ENCODE data around the gene FYB1.

Gene FYB1

DNA sequence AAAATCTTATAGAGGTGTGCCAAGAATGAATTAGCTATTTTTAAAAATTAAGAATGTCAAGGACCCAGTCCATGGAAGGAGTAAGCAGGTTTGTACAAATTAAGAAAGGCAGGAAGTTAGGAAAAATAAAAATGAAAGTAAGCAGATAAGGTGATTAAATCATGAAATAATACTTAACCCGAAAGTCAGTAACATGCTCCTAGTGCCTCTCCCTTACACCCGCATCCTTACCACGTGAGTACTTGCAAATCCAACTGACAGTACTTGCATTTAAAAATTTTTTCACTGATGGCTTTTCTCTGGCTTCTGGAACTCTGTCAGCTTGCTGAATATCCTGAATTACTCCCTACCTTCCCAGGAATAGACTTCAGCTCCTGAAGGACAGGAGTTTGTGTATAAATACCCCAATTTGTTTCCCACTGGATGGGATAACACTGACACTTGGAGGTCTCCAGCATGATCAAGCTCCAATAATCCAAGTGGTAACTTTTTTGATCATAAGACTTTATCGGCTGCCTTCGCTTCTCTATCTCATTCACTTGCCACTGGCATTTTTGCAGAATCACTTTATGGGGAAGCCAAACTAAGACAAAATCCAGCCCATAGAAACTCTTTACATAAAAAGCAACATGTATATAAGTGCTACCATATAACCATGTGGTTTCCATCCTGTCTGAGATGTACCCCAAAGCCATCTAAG, 103.6 kb downstream of the FYB1 start:
- H3K4me1 ChIP-seq (ENCODE audit: control insufficient read depth, insufficient read depth, low read length), result no peaks in the 10 kb centered on the region
- no peak overlapping the region for H3K9ac ChIP-seq (ENCODE audit: low read length)
- H3K9me3 ChIP-seq (ENCODE audit: control insufficient read depth, low read length), result no peaks in the 10 kb centered on the region
- no peaks in the 10 kb centered on the region for H3K36me3 ChIP-seq (ENCODE audit: control insufficient read depth, insufficient read depth, low read length)
- H3K27me3 ChIP-seq (ENCODE audit: control insufficient read depth, insufficient read depth, low read length), result no peaks in the 10 kb centered on the region
- no peak overlapping the region for H3K4me3 ChIP-seq (ENCODE audit: low read length)

DNA sequence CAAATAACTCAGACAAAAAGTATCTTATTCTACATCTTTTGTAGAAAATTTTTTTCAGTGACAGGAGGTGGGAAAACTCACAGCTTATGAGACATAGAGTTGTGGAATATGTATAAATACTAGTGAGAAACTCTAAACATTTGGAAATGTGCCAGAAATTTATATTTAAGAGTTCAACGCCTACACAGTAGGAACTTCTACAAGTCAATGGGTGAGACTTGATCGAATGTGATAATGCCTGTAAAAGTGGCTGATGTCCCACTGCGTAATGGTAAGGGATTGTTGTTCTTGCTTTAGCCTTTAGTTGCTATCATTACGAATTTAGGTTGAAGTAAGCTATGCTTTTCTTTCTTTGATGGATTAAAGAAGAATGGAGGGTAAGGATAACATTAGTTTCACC, 105.2 kb downstream of the FYB1 start:
- no peak overlapping the region for H3K4me3 ChIP-seq (ENCODE audit: low read length)
- H3K9ac ChIP-seq (ENCODE audit: low read length), result no peak overlapping the region
- H3K9me3 ChIP-seq (ENCODE audit: control insufficient read depth, low read length), result no peaks in the 10 kb centered on the region

DNA sequence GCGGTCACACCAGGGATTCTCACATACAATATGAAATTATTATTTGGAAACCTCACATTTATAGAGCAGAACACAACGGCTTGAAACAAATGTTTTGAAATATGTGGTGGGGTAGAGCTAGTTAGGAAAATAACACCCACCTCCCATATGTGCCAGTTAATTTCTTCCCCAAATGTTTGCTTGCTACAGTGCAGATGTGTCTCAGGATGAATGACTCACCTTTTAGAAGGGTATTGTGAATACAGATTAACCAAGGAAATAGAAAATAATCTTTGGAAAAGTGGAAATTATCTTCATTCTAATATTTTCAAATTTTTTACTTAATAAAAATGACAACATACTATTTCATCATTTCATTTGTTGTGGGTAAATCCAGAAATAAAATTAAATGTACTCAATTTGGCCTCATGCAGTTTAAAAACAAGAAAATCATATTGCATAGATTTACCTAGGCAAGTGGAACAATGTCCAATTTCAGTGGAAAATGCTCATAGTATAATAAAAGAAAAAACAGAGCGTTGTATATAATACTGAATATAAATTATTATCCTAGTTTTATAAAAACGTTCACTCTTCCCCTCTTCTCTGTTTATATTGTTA, 105.9 kb downstream of the FYB1 start:
- Histone ChIP-seq H3K27me3 (ENCODE audit: control insufficient read depth, insufficient read depth, low read length) (no peaks in the 10 kb centered on the region), H3K36me3 (ENCODE audit: control insufficient read depth, insufficient read depth, low read length) (no peaks in the 10 kb centered on the region), H3K9me3 (ENCODE audit: control insufficient read depth, low read length) (no peaks in the 10 kb centered on the region), H3K4me1 (ENCODE audit: control insufficient read depth, insufficient read depth, low read length) (no peaks in the 10 kb centered on the region), H3K4me3 (ENCODE audit: low read length) (no peak overlapping the region), H3K9ac (ENCODE audit: low read length) (no peak overlapping the region)

More for the DNA sequence above, 105.2 kb downstream of the FYB1 start:
- H3K27me3 ChIP-seq (ENCODE audit: control insufficient read depth, insufficient read depth, low read length), result no peaks in the 10 kb centered on the region
- no peaks in the 10 kb centered on the region for H3K4me1 ChIP-seq (ENCODE audit: control insufficient read depth, insufficient read depth, low read length)
- no peaks in the 10 kb centered on the region for H3K36me3 ChIP-seq (ENCODE audit: control insufficient read depth, insufficient read depth, low read length)

DNA sequence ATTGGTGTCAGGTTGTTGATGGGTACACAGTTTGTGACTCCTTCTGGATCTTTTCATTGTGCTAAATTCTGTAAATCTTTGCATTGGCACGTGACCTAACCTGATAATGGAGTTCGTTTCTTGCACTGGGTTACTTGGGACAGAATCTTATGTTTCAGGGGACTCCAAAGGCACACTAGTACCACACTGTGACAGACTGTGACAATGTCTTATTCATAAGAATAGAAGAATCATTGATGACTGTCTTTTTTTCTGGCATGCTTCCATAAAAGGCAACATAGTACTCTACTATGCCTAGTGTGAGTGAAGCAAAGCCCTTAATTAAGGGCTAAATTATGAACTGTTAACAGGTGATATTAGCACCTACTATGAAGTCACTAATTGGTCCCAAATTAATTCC, 109.8 kb downstream of the FYB1 start:
- Histone ChIP-seq H3K36me3 (ENCODE audit: control insufficient read depth, insufficient read depth, low read length) (no peaks in the 10 kb centered on the region), H3K4me1 (ENCODE audit: control insufficient read depth, insufficient read depth, low read length) (no peaks in the 10 kb centered on the region), H3K9me3 (ENCODE audit: control insufficient read depth, low read length) (no peaks in the 10 kb centered on the region), H3K9ac (ENCODE audit: low read length) (no peak overlapping the region), H3K27me3 (ENCODE audit: control insufficient read depth, insufficient read depth, low read length) (no peaks in the 10 kb centered on the region), H3K4me3 (ENCODE audit: low read length) (no peak overlapping the region)

DNA sequence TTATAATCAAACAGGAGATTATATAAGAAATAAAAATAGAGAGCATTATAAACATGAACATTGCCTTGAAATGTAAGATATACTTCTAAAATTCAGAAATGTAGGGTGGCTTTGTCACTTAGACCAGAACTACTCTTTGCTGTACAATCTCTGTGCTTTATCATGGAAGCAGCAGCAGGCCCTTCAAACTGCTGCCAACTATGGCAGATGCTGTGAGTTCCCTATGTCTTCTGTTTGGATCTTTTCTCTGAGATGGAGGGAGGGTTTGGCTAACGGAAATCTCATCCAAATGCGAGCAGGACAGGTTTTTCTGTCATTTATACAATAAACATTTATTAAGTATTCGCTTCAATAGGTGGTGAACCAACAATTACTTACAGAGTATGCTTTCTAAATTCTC, 110.4 kb downstream of the FYB1 start:
- Histone ChIP-seq H3K9ac (ENCODE audit: low read length) (no peak overlapping the region), H3K4me3 (ENCODE audit: low read length) (no peak overlapping the region), H3K36me3 (ENCODE audit: control insufficient read depth, insufficient read depth, low read length) (no peaks in the 10 kb centered on the region), H3K9me3 (ENCODE audit: control insufficient read depth, low read length) (no peaks in the 10 kb centered on the region), H3K4me1 (ENCODE audit: control insufficient read depth, insufficient read depth, low read length) (no peaks in the 10 kb centered on the region), H3K27me3 (ENCODE audit: control insufficient read depth, insufficient read depth, low read length) (no peaks in the 10 kb centered on the region)

DNA sequence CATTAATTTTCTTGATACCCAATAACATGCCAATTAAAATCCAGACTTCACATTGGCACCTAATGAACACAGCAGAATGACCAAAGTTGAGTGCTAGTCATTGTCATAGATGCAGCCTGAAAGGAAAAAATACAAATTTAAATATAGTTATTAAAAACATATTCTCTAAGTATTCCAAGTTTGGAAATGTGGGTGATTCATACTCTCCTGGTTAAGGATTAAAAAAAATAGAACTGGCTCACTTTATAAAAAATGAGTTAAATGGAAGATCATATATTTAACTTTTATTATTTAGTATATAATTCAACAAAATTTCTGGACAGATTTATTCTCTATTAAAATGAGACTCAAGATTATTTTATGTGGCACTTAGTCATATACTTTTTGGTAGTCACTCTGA, 112.0 kb downstream of the FYB1 start:
- H3K4me1 ChIP-seq (ENCODE audit: control insufficient read depth, insufficient read depth, low read length), result no peaks in the 10 kb centered on the region
- H3K9ac ChIP-seq (ENCODE audit: low read length), result no peak overlapping the region
- no peak overlapping the region for H3K4me3 ChIP-seq (ENCODE audit: low read length)
- no peaks in the 10 kb centered on the region for H3K9me3 ChIP-seq (ENCODE audit: control insufficient read depth, low read length)
- H3K27me3 ChIP-seq (ENCODE audit: control insufficient read depth, insufficient read depth, low read length), result no peaks in the 10 kb centered on the region
- no peaks in the 10 kb centered on the region for H3K36me3 ChIP-seq (ENCODE audit: control insufficient read depth, insufficient read depth, low read length)

DNA sequence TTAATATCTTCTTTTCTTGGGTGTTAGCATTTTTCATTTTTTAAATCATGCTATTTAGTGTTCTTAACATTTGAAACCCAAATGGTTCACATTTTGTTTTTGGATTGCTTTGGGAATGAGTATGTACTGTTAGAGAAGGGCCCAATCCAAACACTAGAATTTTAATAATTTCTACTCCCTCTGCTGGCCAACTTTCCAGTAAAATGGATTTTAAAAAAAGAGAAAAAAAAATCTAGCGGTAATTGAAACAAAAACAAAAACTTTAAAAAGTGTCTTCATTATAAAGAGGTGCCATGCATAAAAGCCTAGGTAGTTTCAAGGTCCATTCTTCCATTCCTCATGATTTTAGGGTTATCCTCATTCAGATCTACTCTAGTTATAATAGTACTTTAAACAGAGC, 113.0 kb downstream of the FYB1 start:
- H3K4me1 ChIP-seq (ENCODE audit: control insufficient read depth, insufficient read depth, low read length), result no peaks in the 10 kb centered on the region
- no peak overlapping the region for H3K9ac ChIP-seq (ENCODE audit: low read length)
- H3K27me3 ChIP-seq (ENCODE audit: control insufficient read depth, insufficient read depth, low read length), result no peaks in the 10 kb centered on the region
- no peaks in the 10 kb centered on the region for H3K36me3 ChIP-seq (ENCODE audit: control insufficient read depth, insufficient read depth, low read length)
- no peaks in the 10 kb centered on the region for H3K9me3 ChIP-seq (ENCODE audit: control insufficient read depth, low read length)
- H3K4me3 ChIP-seq (ENCODE audit: low read length), result no peak overlapping the region

DNA sequence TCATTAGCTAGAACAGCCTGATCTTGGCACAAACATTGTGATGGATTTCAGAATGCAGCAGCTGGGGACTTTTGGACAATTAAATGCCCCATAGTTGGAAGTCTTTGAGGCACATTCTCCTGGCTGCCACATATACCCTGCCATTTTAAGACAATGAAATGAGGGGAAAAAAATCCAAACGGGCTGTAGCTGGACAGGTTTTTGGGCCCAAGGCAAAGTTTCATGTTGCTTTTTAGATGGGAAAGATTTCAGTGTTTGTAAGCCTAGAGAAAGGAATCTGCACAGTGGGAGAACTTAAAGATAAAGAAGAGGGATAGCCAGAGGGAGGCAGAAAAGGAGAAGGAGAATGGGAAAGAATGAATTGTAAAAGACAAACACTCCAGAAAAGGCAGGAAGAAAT, 115.1 kb downstream of the FYB1 start:
- Histone ChIP-seq H3K27me3 (ENCODE audit: control insufficient read depth, insufficient read depth, low read length) (no peaks in the 10 kb centered on the region), H3K4me1 (ENCODE audit: control insufficient read depth, insufficient read depth, low read length) (no peaks in the 10 kb centered on the region), H3K36me3 (ENCODE audit: control insufficient read depth, insufficient read depth, low read length) (no peaks in the 10 kb centered on the region), H3K9me3 (ENCODE audit: control insufficient read depth, low read length) (no peaks in the 10 kb centered on the region), H3K9ac (ENCODE audit: low read length) (no peak overlapping the region), H3K4me3 (ENCODE audit: low read length) (no peak overlapping the region)

DNA sequence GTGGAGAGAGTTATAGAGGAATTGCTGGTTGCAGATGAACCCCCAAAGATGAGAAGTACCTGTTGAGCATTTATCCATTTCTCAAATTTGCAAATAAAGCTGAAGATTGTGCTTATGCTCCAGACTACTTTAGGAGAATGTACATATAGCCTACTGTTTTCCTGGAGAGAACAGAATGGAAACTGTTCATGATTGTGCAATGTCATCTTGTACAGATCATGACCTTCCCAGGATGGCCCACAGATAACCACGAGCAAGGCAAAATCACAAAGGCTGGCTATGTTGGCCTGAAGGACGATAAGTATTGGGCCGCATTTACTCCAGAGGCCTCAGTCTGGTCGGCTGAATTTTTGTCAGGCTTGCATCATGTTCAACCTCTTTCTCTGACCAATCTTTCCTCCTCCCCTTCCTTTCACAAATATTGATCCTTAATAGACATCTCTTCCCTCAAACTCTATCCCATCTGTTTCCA, 116.6 kb downstream of the FYB1 start:
- Histone ChIP-seq H3K9ac (ENCODE audit: low read length) (no peak overlapping the region), H3K36me3 (ENCODE audit: control insufficient read depth, insufficient read depth, low read length) (no peaks in the 10 kb centered on the region), H3K4me3 (ENCODE audit: low read length) (no peak overlapping the region), H3K4me1 (ENCODE audit: control insufficient read depth, insufficient read depth, low read length) (no peaks in the 10 kb centered on the region), H3K9me3 (ENCODE audit: control insufficient read depth, low read length) (no peaks in the 10 kb centered on the region), H3K27me3 (ENCODE audit: control insufficient read depth, insufficient read depth, low read length) (no peaks in the 10 kb centered on the region)

DNA sequence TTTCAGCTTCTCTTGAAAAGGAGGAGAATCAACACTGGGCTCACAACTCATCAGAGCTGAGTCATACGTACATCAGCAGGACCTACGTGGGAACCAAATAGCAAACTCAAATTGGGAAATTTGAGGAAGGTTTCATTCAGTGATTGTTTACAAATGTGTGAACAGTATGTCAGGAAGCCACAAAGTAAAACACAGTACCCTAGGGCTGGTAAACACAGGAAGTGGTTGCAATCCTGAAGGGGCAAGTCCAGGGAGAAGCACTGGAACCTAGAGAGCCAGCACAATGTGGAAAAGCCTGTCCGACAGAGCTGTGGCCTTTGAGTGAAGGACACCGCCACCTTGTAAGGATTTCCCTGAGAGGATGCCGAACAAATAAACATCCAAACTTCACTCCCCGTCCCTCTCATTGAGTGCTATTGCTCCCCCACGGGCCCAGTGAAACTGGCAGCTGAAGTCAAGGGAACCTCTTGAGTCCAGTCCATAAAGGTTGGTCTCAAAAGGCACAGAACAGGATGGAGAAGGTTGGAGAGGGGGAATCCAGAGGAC, 118.4 kb downstream of the FYB1 start:
- Histone ChIP-seq H3K9me3 (ENCODE audit: control insufficient read depth, low read length) (no peaks in the 10 kb centered on the region), H3K9ac (ENCODE audit: low read length) (no peak overlapping the region), H3K36me3 (ENCODE audit: control insufficient read depth, insufficient read depth, low read length) (no peaks in the 10 kb centered on the region), H3K27me3 (ENCODE audit: control insufficient read depth, insufficient read depth, low read length) (no peaks in the 10 kb centered on the region), H3K4me3 (ENCODE audit: low read length) (no peak overlapping the region), H3K4me1 (ENCODE audit: control insufficient read depth, insufficient read depth, low read length) (no peaks in the 10 kb centered on the region)

DNA sequence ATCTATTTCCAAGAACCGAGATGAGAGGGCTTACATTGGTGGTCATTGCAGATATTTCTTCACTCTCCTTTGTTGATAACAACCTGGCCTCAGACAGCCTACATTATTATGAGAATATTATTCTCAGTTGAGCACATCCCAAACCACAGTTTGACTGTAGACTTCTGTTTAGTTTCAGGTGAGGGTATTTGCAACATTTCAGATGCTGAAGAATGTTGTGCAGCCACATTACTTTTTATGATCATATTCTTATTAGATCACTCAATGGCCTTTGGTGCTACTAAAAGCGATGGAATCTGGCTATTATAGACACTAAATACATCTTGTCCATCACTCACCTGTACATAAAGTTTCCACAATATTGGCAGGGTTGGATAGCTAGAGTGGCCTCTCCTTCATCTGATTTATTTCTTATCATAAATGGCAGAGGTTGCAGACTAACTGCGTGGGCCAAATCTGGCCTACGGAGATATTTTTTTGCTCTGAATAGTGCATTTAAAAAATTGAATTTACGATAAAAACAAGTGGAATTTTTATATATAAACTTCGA, 119.0 kb downstream of the FYB1 start:
- Histone ChIP-seq H3K9ac (ENCODE audit: low read length) (no peak overlapping the region), H3K36me3 (ENCODE audit: control insufficient read depth, insufficient read depth, low read length) (no peaks in the 10 kb centered on the region), H3K4me3 (ENCODE audit: low read length) (no peak overlapping the region), H3K27me3 (ENCODE audit: control insufficient read depth, insufficient read depth, low read length) (no peaks in the 10 kb centered on the region), H3K9me3 (ENCODE audit: control insufficient read depth, low read length) (no peaks in the 10 kb centered on the region), H3K4me1 (ENCODE audit: control insufficient read depth, insufficient read depth, low read length) (no peaks in the 10 kb centered on the region)

DNA sequence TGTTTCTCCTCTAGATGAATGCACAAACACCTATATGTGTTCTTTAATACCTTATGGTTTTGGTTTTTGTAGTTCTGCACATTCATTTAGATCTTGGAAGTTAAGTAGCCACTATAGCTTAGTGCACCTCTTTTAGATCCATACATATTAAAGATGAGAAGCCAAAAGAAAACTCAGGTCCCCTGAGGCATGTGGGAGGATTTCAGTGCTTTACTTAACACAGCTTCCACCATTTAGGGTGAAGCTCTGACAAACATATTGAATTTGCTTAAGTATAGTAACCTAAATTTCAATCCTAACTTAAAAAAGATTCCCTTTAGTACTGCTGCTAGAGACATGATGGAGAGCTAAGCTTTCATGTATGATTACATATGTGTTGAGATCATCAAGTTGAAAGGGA, 119.5 kb downstream of the FYB1 start:
- H3K9ac ChIP-seq (ENCODE audit: low read length), result no peak overlapping the region
- H3K36me3 ChIP-seq (ENCODE audit: control insufficient read depth, insufficient read depth, low read length), result no peaks in the 10 kb centered on the region
- no peaks in the 10 kb centered on the region for H3K9me3 ChIP-seq (ENCODE audit: control insufficient read depth, low read length)
- no peaks in the 10 kb centered on the region for H3K27me3 ChIP-seq (ENCODE audit: control insufficient read depth, insufficient read depth, low read length)
- no peaks in the 10 kb centered on the region for H3K4me1 ChIP-seq (ENCODE audit: control insufficient read depth, insufficient read depth, low read length)
- no peak overlapping the region for H3K4me3 ChIP-seq (ENCODE audit: low read length)
